AG04449 (cell line): ENCODE results near the gene SUCLG2.

Source experiments
- CTCF ChIA-PET: fragments of 350-600 bp; formaldehyde crosslinking; extraction: SDS; loops from one replicate; lab custom pipeline; 2021; ENCODE audit warnings: antibody characterized with exemption; lab: Yijun Ruan, JAX
- POLR2A ChIA-PET: fragments of 400-600, 350-600 bp; formaldehyde crosslinking; extraction: SDS; loops from one replicate; lab custom pipeline; 2020; ENCODE audit warnings: antibody characterized with exemption, inconsistent platforms; lab: Yijun Ruan, JAX
- DNase-seq: peaks from one replicate; pipeline ENCODE4 v3.0.0-alpha.2; 2010; ENCODE audit warnings: low read depth, low spot score
- H3K4me3 ChIP-seq: 2 replicates; pipeline ENCODE4 v1.5.1; 2011; ENCODE audit warnings: low read depth, mild to moderate bottlenecking, control low read depth, low read length
- TF ChIP-seq, protein P1 (sequence below): IDR thresholded peaks from one replicate; pipeline ENCODE4 v1.5.1; 2011; ENCODE audit warnings: mild to moderate bottlenecking, moderate library complexity, low read length, control low read depth, inconsistent platforms; ENCODE audit not compliant: insufficient read depth; ENCODE audit errors: missing control alignments

Gene SUCLG2

DNA sequence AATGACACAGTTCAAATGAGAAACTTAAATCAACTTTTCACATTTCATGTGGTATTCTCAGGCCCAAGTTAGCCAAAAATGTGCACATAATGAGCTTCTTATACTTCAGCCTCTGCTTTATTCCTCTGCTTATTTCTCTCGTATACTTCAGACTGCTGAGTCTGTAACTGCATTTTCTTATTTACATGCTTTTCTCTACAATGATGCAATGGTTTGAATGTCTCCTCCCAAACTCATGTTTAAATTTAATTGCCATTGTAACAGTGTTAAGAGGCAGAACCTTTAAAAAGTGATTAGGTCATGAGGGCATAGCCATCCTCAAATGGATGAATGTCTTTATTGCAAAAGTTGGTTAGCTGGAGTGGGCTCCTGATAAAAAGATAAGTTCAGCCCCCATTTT lies 184.2 kb downstream of the SUCLG2 start:
- TF ChIP-seq, protein P1, sequence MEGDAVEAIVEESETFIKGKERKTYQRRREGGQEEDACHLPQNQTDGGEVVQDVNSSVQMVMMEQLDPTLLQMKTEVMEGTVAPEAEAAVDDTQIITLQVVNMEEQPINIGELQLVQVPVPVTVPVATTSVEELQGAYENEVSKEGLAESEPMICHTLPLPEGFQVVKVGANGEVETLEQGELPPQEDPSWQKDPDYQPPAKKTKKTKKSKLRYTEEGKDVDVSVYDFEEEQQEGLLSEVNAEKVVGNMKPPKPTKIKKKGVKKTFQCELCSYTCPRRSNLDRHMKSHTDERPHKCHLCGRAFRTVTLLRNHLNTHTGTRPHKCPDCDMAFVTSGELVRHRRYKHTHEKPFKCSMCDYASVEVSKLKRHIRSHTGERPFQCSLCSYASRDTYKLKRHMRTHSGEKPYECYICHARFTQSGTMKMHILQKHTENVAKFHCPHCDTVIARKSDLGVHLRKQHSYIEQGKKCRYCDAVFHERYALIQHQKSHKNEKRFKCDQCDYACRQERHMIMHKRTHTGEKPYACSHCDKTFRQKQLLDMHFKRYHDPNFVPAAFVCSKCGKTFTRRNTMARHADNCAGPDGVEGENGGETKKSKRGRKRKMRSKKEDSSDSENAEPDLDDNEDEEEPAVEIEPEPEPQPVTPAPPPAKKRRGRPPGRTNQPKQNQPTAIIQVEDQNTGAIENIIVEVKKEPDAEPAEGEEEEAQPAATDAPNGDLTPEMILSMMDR, result no peak
- ChIA-PET CTCF (no interaction called here), POLR2A (no interaction called here)
- DNase-seq, result no peak
- H3K4me3 ChIP-seq, result no peak overlapping the region

DNA sequence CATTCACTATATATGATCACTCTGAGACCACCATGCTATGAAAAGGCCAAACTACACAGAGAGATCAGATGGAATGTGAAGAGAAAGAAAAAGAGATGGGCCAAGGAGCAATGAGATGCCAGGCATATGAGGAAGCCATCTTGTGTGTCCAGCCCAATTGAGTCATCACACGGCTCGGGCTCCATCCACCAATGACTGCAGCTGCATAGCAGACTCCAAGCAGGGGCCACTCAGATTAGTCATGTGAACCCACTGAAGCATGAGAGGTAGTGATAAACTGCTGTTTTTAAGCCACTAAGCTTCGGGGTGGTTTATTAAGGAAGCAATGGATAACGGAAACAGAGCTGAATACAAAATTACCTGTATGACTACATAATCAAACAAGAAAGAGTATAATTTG lies 185.9 kb downstream of the SUCLG2 start:
- no peak for DNase-seq
- no peak overlapping the region for H3K4me3 ChIP-seq
- TF ChIP-seq, protein P1, result no peak
- ChIA-PET POLR2A (no interaction called here), CTCF (no interaction called here)

DNA sequence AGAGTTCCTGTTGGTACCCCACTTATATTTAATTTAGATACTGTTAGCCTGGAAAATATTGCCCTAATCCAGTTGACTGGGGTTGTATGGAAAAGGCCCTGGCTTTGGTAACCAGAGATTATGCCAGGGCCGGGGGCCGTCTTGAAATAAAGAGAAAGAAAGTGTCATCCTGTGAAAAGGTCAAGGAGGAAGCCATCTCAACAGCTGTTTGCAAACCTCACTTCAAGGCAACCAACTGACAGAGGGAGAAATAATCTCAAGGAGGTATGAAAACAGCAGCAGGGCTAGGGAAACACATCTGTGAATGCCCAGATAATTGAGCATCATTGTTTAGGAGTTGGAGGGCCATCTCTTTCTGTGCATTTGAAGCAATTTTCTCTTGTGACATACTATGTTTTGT lies 190.8 kb downstream of the SUCLG2 start:
- ChIA-PET CTCF (no interaction called here), POLR2A (no interaction called here)
- H3K4me3 ChIP-seq, result no peak overlapping the region
- no peak for DNase-seq
- TF ChIP-seq, protein P1, result no peak

DNA sequence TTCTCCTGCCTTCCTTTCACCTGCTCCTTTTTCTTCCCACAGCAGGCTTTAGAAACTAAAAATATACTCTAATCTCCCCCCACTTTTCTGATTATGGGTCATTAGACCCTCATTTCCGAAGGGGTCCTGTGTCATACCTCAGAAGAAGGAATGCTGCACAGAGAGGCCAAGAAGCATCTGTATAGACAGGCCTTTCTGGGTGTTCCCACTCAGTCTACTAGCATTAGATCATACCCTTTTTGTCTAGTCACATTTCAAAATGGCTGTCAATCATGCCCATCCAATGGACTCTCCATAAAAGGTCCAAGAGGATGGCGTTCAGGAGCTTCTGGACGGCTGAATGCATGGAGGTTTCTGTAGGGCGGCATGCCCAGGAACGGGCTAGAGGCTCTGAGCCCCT lies 192.2 kb downstream of the SUCLG2 start:
- CTCF ChIA-PET, result interaction anchor here (1.1 kb wide), 1 partner anchor 81 kb away, joined by 3 read pairs; no protein-coding TSS in a partner anchor
- POLR2A ChIA-PET, result no interaction called here
- no peak overlapping the region for H3K4me3 ChIP-seq
- TF ChIP-seq, protein P1, result no peak
- DNase-seq, result no peak

DNA sequence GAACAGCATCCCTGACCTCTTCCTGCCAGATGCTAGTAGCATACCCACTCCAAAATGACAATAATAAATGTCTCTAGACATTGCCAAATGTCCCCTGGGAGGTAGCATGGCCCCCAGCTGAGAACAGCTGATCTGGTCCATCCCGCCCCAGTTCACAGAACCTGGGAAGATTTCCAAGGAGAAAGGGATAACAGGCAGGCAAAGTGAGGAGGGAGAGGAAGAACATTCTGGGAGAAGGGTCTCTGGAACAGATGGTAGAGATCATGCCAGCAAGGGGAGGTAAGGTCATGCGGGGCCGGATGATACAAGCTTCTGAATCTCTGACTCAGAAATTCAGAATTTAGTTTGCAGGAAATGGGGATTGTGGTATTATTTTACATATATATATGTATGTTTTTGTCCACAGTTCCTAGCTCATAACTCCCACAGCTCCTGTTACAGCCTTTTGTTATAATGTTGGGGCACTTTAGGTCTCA lies 192.7 kb downstream of the SUCLG2 start:
- DNase-seq, result no peak
- TF ChIP-seq, protein P1, result no peak
- POLR2A ChIA-PET, result no interaction called here
- no peak overlapping the region for H3K4me3 ChIP-seq
- CTCF ChIA-PET, result interaction anchor here (1.1 kb wide), 1 partner anchor 80 kb away, joined by 3 read pairs; no protein-coding TSS in a partner anchor

DNA sequence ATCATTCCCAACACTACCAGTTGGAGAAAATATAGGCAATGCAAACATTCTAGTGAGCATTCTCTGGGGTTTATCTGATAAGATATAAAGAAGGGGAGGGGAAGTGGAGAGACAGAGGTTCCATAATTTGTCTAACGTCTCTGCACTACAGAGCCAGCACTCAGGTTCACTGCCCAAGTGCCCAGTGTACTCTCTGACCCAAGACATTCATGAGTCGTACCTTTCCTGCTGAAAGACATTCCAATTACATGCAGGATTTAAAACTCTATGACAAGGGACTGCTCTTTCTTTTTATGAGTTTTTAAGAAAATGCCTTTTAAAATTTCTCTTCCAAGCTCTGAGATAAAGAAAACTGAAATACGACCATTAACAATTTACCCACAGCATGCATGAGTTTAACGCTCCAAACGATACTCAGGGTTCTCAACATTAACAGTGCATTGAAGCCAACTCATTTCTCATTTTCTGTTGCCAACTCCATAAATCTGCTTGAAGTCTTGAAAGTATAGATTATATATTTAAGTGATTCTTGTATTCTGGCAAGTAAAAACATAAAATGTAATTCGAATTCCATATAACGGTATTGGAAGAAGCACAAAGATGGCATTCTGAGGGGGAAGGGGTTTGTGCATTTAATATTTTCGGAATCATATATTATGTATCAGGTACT lies 193.4 kb downstream of the SUCLG2 start:
- POLR2A ChIA-PET, result no interaction called here
- DNase-seq, result no peak
- CTCF ChIA-PET, result interaction anchor here (1.2 kb wide), 1 partner anchor 76 kb away, joined by 3 read pairs; no protein-coding TSS in a partner anchor
- H3K4me3 ChIP-seq, result no peak overlapping the region
- TF ChIP-seq, protein P1, result no peak
